ENCODE data around the gene TRAPPC3L.

- TF ChIP-seq POLR2AphosphoS5 (IDR thresholded peaks at IDR 0.05; ENCODE audit: borderline replicate concordance, low read depth, low read length) (no peak), EZH2 (IDR thresholded peaks at IDR 0.05) (no peak)
These were observed 95.9 kb downstream of the TRAPPC3L start for GRCh38 chr6:116449565-116449964.

All from SK-N-MC (cell line).